ENCODE results near the gene REV3L.

DNA sequence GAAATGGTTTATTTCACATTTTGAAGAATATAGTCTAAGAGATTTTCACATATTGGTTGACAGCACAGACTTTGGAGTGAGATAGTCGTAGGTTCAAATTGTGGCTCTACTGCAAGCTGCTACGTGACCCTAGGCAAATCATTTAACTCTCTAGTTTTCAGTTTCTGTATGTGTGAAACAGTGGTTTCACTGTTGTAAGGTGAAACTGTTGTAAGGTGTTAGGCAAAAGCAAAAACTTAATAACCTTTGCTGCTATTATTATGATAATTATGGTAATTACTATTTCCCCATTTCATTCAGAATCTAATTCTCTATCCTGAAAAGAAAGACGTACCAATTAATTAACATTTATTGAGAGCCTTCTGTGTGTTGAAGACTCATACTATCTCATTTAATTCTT lies 144.2 kb downstream of the REV3L start:
- TF ChIP-seq, protein P1, sequence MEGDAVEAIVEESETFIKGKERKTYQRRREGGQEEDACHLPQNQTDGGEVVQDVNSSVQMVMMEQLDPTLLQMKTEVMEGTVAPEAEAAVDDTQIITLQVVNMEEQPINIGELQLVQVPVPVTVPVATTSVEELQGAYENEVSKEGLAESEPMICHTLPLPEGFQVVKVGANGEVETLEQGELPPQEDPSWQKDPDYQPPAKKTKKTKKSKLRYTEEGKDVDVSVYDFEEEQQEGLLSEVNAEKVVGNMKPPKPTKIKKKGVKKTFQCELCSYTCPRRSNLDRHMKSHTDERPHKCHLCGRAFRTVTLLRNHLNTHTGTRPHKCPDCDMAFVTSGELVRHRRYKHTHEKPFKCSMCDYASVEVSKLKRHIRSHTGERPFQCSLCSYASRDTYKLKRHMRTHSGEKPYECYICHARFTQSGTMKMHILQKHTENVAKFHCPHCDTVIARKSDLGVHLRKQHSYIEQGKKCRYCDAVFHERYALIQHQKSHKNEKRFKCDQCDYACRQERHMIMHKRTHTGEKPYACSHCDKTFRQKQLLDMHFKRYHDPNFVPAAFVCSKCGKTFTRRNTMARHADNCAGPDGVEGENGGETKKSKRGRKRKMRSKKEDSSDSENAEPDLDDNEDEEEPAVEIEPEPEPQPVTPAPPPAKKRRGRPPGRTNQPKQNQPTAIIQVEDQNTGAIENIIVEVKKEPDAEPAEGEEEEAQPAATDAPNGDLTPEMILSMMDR (IDR thresholded peaks at IDR 0.05; ENCODE audit: low read depth, low read length, missing input control): no peak
- TF ChIP-seq, protein P2, sequence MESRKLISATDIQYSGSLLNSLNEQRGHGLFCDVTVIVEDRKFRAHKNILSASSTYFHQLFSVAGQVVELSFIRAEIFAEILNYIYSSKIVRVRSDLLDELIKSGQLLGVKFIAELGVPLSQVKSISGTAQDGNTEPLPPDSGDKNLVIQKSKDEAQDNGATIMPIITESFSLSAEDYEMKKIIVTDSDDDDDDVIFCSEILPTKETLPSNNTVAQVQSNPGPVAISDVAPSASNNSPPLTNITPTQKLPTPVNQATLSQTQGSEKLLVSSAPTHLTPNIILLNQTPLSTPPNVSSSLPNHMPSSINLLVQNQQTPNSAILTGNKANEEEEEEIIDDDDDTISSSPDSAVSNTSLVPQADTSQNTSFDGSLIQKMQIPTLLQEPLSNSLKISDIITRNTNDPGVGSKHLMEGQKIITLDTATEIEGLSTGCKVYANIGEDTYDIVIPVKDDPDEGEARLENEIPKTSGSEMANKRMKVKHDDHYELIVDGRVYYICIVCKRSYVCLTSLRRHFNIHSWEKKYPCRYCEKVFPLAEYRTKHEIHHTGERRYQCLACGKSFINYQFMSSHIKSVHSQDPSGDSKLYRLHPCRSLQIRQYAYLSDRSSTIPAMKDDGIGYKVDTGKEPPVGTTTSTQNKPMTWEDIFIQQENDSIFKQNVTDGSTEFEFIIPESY (IDR thresholded peaks at IDR 0.05): no peak
